Measurements from ENCODE around the gene RAB4B. TPM values are rescaled to one million over a fixed set of nuclear protein-coding genes. Genes with fewer than 3 reads are reported as not detected.

The RAB4B gene
- total RNA-seq, 1 donor = 13.8 TPM

DNA sequence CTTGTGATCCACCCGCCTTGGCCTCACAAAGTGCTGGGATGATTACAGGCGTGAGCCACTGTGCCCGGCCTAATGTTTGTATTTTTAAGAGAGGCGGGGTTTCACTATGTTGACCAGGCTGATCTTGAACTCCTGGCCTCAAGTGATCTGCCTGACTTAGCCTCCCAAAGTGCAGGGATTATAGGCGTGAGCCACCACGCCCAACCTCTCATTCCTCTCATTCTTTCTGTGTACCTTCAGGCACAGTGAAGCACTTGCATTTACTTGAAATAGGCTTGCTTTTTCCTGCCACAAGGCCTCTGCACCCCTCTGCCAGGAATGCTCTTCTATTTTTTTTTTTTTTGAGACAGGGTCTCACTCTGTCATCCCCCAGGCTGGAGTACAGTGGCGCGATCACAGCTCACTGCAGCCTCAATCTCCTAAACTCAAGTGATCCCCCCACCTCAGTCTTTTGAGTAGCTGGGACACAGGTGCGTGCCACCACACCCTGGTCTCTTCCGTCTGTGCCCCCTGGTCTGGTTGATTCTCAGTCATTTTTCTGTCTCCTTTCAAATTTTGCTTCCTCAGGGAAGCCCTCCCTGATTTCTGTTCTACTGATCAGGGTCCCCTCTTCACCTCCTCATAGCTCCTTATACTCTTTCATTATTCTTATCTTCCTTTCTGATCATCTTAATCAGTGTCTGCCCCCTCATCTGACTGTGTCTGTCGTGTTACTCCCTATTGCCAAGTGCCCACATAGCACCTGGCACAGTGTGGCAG is 42.9 kb upstream of the RAB4B start:
- Histone ChIP-seq H3K27ac (ENCODE audit: low read depth, low read length) (no peak overlapping the region), H2AFZ (ENCODE audit: low read length) (no peak overlapping the region), H4K20me1 (ENCODE audit: insufficient read depth, low read length) (no peaks in the 10 kb centered on the region), H3K4me2 (ENCODE audit: insufficient read depth, low read length) (no peak overlapping the region), H3K9me3 (ENCODE audit: low read depth, low read length) (no peaks in the 10 kb centered on the region), H3K4me3 (ENCODE audit: insufficient read depth, low read length) (no peak overlapping the region), H3K36me3 (ENCODE audit: insufficient read depth, low read length) (peaks cover 63% of the 10 kb centered on the region), H3K27me3 (ENCODE audit: insufficient read depth, low read length) (no peaks in the 10 kb centered on the region), H3K4me1 (ENCODE audit: insufficient read depth, low read length) (no peaks in the 10 kb centered on the region), H3K79me2 (ENCODE audit: insufficient read depth, low read length) (no peaks in the 10 kb centered on the region)
- no peak for DNase-seq (ENCODE audit: insufficient read length, low spot score, missing footprints)
- TF ChIP-seq, protein P1, sequence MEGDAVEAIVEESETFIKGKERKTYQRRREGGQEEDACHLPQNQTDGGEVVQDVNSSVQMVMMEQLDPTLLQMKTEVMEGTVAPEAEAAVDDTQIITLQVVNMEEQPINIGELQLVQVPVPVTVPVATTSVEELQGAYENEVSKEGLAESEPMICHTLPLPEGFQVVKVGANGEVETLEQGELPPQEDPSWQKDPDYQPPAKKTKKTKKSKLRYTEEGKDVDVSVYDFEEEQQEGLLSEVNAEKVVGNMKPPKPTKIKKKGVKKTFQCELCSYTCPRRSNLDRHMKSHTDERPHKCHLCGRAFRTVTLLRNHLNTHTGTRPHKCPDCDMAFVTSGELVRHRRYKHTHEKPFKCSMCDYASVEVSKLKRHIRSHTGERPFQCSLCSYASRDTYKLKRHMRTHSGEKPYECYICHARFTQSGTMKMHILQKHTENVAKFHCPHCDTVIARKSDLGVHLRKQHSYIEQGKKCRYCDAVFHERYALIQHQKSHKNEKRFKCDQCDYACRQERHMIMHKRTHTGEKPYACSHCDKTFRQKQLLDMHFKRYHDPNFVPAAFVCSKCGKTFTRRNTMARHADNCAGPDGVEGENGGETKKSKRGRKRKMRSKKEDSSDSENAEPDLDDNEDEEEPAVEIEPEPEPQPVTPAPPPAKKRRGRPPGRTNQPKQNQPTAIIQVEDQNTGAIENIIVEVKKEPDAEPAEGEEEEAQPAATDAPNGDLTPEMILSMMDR (IDR thresholded peaks at IDR 0.05; ENCODE audit: extremely low read depth, low read depth, low read length) = no peak

DNA sequence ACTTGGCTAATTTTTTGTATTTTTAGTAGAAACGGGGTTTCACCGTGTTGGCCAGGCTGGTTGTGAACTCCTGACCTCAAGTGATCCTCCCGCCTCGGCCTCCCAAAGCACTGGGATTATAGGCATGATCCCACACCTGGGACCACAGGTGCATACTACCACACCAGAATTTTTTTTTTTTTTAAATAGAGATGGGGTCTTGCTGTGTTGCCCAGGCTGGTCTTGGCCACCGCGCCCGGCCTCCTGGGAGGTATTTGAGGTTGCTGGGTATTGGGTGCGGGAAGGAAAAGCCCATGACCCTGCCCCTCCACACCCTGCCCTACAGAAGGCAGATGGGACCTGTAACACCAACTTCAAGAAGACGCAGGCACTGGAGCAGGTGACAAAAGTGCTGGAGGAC is 41.4 kb upstream of the RAB4B start:
- no peaks in the 10 kb centered on the region for H3K79me2 ChIP-seq (ENCODE audit: insufficient read depth, low read length)
- no peaks in the 10 kb centered on the region for H3K9me3 ChIP-seq (ENCODE audit: low read depth, low read length)
- H4K20me1 ChIP-seq (ENCODE audit: insufficient read depth, low read length) = no peaks in the 10 kb centered on the region
- H2AFZ ChIP-seq (ENCODE audit: low read length) = no peak overlapping the region
- H3K27ac ChIP-seq (ENCODE audit: low read depth, low read length) = no peak overlapping the region
- H3K4me3 ChIP-seq (ENCODE audit: insufficient read depth, low read length) = no peak overlapping the region
- TF ChIP-seq, protein P1 (IDR thresholded peaks at IDR 0.05; ENCODE audit: extremely low read depth, low read depth, low read length) = no peak
- no peaks in the 10 kb centered on the region for H3K27me3 ChIP-seq (ENCODE audit: insufficient read depth, low read length)
- H3K36me3 ChIP-seq (ENCODE audit: insufficient read depth, low read length) = peaks cover 52% of the 10 kb centered on the region
- no peaks in the 10 kb centered on the region for H3K4me1 ChIP-seq (ENCODE audit: insufficient read depth, low read length)
- H3K4me2 ChIP-seq (ENCODE audit: insufficient read depth, low read length) = no peak overlapping the region
- no peak for DNase-seq (ENCODE audit: insufficient read length, low spot score, missing footprints)

DNA sequence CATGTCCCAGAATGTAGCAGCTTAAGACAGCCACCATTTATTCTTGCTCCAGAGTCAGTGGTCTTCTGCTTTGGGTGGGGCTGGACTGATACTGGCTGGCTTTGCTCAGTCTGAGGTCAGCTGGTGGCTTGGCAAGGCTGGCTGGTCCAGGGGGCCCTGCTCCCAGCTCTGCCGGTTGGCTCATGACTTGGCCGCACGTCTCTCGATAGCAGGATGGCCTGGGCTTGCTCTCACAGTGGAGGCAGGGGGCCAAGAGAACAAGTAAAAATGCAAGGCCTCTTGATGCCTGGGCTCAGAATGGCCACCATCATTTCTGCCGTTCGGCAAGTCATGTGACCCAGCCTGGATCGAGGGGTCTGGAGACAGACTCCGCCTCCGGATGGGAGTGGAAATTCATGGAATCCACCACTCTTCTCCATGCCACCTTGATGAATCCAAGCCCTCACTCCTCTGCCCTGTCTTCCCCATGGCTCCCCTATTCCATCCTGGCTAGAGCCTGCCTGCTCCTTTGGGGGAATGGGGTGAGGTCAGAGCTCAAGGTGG is 40.9 kb upstream of the RAB4B start:
- no peaks in the 10 kb centered on the region for H3K4me1 ChIP-seq (ENCODE audit: insufficient read depth, low read length)
- H3K27me3 ChIP-seq (ENCODE audit: insufficient read depth, low read length) = no peaks in the 10 kb centered on the region
- no peak overlapping the region for H2AFZ ChIP-seq (ENCODE audit: low read length)
- DNase-seq (ENCODE audit: insufficient read length, low spot score, missing footprints) = no peak
- H3K27ac ChIP-seq (ENCODE audit: low read depth, low read length) = no peak overlapping the region
- peaks cover 52% of the 10 kb centered on the region for H3K36me3 ChIP-seq (ENCODE audit: insufficient read depth, low read length)
- no peak overlapping the region for H3K4me2 ChIP-seq (ENCODE audit: insufficient read depth, low read length)
- H3K79me2 ChIP-seq (ENCODE audit: insufficient read depth, low read length) = no peaks in the 10 kb centered on the region
- TF ChIP-seq, protein P1 (IDR thresholded peaks at IDR 0.05; ENCODE audit: extremely low read depth, low read depth, low read length) = no peak
- no peaks in the 10 kb centered on the region for H3K9me3 ChIP-seq (ENCODE audit: low read depth, low read length)
- H3K4me3 ChIP-seq (ENCODE audit: insufficient read depth, low read length) = no peak overlapping the region
- H4K20me1 ChIP-seq (ENCODE audit: insufficient read depth, low read length) = no peaks in the 10 kb centered on the region

DNA sequence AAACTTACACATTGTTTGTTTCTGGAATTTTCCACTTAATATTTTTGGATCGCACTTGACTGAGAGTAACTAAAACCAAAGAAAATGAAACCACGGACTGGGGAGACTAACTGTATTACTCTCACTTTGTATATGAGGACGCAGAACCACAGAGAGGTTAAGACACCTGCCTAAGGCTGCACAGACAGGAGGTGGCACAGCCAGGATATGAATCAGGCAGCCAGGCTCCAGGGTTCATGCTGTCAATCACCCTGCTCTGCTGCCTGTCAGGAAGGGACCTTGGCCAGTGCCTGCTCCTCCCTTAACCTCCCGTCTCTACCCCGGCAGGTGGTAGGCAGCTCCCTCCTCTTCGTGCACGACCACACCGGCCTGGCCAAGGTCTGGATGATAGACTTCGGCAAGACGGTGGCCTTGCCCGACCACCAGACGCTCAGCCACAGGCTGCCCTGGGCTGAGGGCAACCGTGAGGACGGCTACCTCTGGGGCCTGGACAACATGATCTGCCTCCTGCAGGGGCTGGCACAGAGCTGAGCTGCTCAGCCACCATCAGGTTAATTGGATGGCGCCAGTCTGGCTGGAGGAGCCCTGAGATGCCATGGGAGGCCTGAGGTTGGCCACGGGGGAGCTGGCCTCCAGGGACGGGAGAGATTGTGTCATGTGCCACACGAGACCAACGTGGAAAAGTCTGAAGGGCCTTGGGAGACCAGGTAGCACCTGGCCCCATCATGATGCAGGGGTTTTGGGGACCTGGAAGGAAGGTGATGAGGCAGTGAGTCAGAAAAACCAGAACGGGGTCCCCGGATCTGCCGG is 38.8 kb upstream of the RAB4B start:
- Histone ChIP-seq H3K27ac (ENCODE audit: low read depth, low read length) (no peak overlapping the region), H3K27me3 (ENCODE audit: insufficient read depth, low read length) (no peaks in the 10 kb centered on the region), H3K79me2 (ENCODE audit: insufficient read depth, low read length) (no peaks in the 10 kb centered on the region), H4K20me1 (ENCODE audit: insufficient read depth, low read length) (no peaks in the 10 kb centered on the region), H3K4me1 (ENCODE audit: insufficient read depth, low read length) (no peaks in the 10 kb centered on the region), H3K4me2 (ENCODE audit: insufficient read depth, low read length) (no peak overlapping the region), H3K4me3 (ENCODE audit: insufficient read depth, low read length) (no peak overlapping the region), H3K36me3 (ENCODE audit: insufficient read depth, low read length) (peaks cover 33% of the 10 kb centered on the region), H3K9me3 (ENCODE audit: low read depth, low read length) (no peaks in the 10 kb centered on the region), H2AFZ (ENCODE audit: low read length) (no peak overlapping the region)
- DNase-seq (ENCODE audit: insufficient read length, low spot score, missing footprints) = no peak
- TF ChIP-seq, protein P1 (IDR thresholded peaks at IDR 0.05; ENCODE audit: extremely low read depth, low read depth, low read length) = no peak

All from osteoblast (primary cell).